Uterus (tissue), 4 donors: ENCODE data around the gene LRBA. TPM values are rescaled to one million over a fixed set of nuclear protein-coding genes. Genes with fewer than 3 reads are reported as not detected.

Source experiments
- DNase-seq, 2 donors: peaks; one replicate each; pipeline ENCODE4 v3.0.0-alpha.2; 2019 to 2020
- H3K27ac ChIP-seq, 2 donors: fragments of 200-600 bp; sonication (generic); 1 replicate in 1 of 2; 2 replicates in 1 of 2; pipeline ENCODE4 v1.5.1; 2016 to 2018
- H3K27me3 ChIP-seq, 2 donors: fragments of 200-600 bp; sonication (generic); one replicate each; pipeline ENCODE4 v1.5.1; 2018 to 2019; ENCODE audit warnings: control low read depth in 1 of 2
- H3K36me3 ChIP-seq, 2 donors: fragments of 200-600 bp; sonication (generic); one replicate each; pipeline ENCODE4 v1.5.1; 2019; ENCODE audit warnings: control low read depth in 1 of 2
- H3K4me1 ChIP-seq, 2 donors: fragments of 200-600 bp; sonication (generic); one replicate each; pipeline ENCODE4 v1.5.1; 2018 to 2019; ENCODE audit warnings: control low read depth in 1 of 2
- H3K4me3 ChIP-seq, 2 donors: fragments of 200-600 bp; sonication (generic); 1 replicate in 1 of 2; 2 replicates in 1 of 2; pipeline ENCODE4 v1.5.1; 2018 to 2019; ENCODE audit warnings: mild to moderate bottlenecking in 1 of 2
- H3K9me3 ChIP-seq, 2 donors: fragments of 200-600 bp; sonication (generic); one replicate each; pipeline ENCODE4 v1.5.1; 2019; ENCODE audit warnings: control low read depth in 1 of 2
- CTCF ChIP-seq, 4 experiments: fragments of 200-600 bp in 2 of 4; fragments of 450-650 bp in 2 of 4; sonication (generic) in 2 of 4; IDR thresholded peaks; one replicate each; pipeline ENCODE4 v1.5.1; 2016 to 2019; ENCODE audit warnings: antibody characterized with exemption in 4 of 4, mild to moderate bottlenecking in 2 of 4, moderate library complexity in 1 of 4
- POLR2A ChIP-seq, 2 donors: fragments of 450-650 bp; IDR thresholded peaks; one replicate each; pipeline ENCODE4 v1.6.1; 2016; ENCODE audit warnings: antibody characterized with exemption in 2 of 2, mild to moderate bottlenecking in 1 of 2, moderate library complexity in 1 of 2
- intact Hi-C: fragments of 100-400 bp; cut with DNase I; formaldehyde crosslinking; loops from one replicate; pipeline ENCODE4 v1.15.1; 2023; ENCODE audit warnings: low total_unique reads
- total RNA-seq, 4 donors: library from RNA; depleted of rRNA in 3 of 4; stranded (reverse); fragments of >200 nt in 3 of 4; gene quantifications; one replicate each; pipeline versions ENCODE4 v1.1.0 to v1.2.4, GENCODE V29; 2014 to 2023
- donor health status: DM: yes; HTN: yes; CAD: no.

The LRBA gene
- total RNA-seq, 4 donors from 2014 or later, result 32.0 to 126 (median 41.7) TPM

GRCh38 chr4:150681063-150681462, 334.0 kb downstream of the LRBA start:
- Histone ChIP-seq H3K27me3 (no peaks in the 10 kb centered on the region), H3K4me1 (no peaks in the 10 kb centered on the region), H3K27ac (no peak overlapping the region), H3K9me3 (no peaks in the 10 kb centered on the region), H3K4me3 (no peak overlapping the region), H3K36me3 (no peaks in the 10 kb centered on the region)
- intact Hi-C loops, result no loop called here
- TF ChIP-seq CTCF (IDR thresholded peaks at IDR 0.05) (no peak), POLR2A (IDR thresholded peaks at IDR 0.05) (no peak)
- no peak for DNase-seq

GRCh38 chr4:150680651-150681050, 334.4 kb downstream of the LRBA start:
- Histone ChIP-seq H3K27ac (no peak overlapping the region), H3K9me3 (no peaks in the 10 kb centered on the region), H3K4me3 (no peak overlapping the region), H3K4me1 (no peaks in the 10 kb centered on the region), H3K27me3 (no peaks in the 10 kb centered on the region), H3K36me3 (no peaks in the 10 kb centered on the region)
- intact Hi-C loops, result no loop called here
- no peak for DNase-seq
- TF ChIP-seq POLR2A (IDR thresholded peaks at IDR 0.05) (no peak), CTCF (IDR thresholded peaks at IDR 0.05) (no peak)

- DNase-seq, result no peak
- Histone ChIP-seq H3K4me1 (no peaks in the 10 kb centered on the region), H3K27me3 (no peaks in the 10 kb centered on the region), H3K4me3 (no peak overlapping the region), H3K27ac (no peak overlapping the region), H3K36me3 (no peaks in the 10 kb centered on the region), H3K9me3 (no peaks in the 10 kb centered on the region)
- TF ChIP-seq POLR2A (IDR thresholded peaks at IDR 0.05) (no peak), CTCF (IDR thresholded peaks at IDR 0.05) (no peak)
- intact Hi-C loops, result no loop called here
Observed at GRCh38 chr4:150679765-150680343, 335.2 kb downstream of the LRBA start.

- Histone ChIP-seq H3K27me3 (no peaks in the 10 kb centered on the region), H3K36me3 (no peaks in the 10 kb centered on the region), H3K4me3 (no peak overlapping the region), H3K27ac (no peak overlapping the region), H3K4me1 (no peaks in the 10 kb centered on the region), H3K9me3 (no peaks in the 10 kb centered on the region)
- TF ChIP-seq POLR2A (IDR thresholded peaks at IDR 0.05), result no peak
- TF ChIP-seq CTCF (IDR thresholded peaks at IDR 0.05), result no peak
- intact Hi-C loops, result no loop called here
- no peak for DNase-seq
Observed at GRCh38 chr4:150679018-150679764, 335.9 kb downstream of the LRBA start.

- Histone ChIP-seq H3K4me1 (no peaks in the 10 kb centered on the region), H3K9me3 (no peaks in the 10 kb centered on the region), H3K27ac (no peak overlapping the region), H3K36me3 (no peaks in the 10 kb centered on the region), H3K27me3 (no peaks in the 10 kb centered on the region), H3K4me3 (no peak overlapping the region)
- DNase-seq, result no peak
- intact Hi-C loops, result no loop called here
- no peak for TF ChIP-seq POLR2A (IDR thresholded peaks at IDR 0.05)
- TF ChIP-seq CTCF (IDR thresholded peaks at IDR 0.05), result no peak
Observed at GRCh38 chr4:150673793-150674192, 341.3 kb downstream of the LRBA start.
